Endothelial cell of umbilical vein (primary cell): ENCODE results near the gene FAS. TPM values are rescaled to one million over a fixed set of nuclear protein-coding genes. Genes with fewer than 3 reads are reported as not detected.

Source experiments
- BruUV-seq: library from RNA; stranded (reverse); fragments of 400-500 nt; replicated peaks from 2 replicates; lab custom pipeline; 2021; lab: Mats Ljungman, UMichigan
- CTCF ChIA-PET: fragments of 300-600, 350-600 bp; sonication (Branson Sonifier 250); formaldehyde crosslinking; loops from one replicate; lab custom pipeline; 2021; ENCODE audit warnings: antibody characterized with exemption, inconsistent platforms; lab: Charles Lee
- POLR2A ChIA-PET: fragments of 300-600, 350-600 bp; sonication (Branson Sonifier 250); formaldehyde crosslinking; loops from one replicate; lab custom pipeline; 2021; ENCODE audit warnings: antibody characterized with exemption, inconsistent platforms; lab: Charles Lee
- DNase-seq: peaks from one replicate; pipeline ENCODE4 v3.0.0-alpha.2; 2011; ENCODE audit warnings: low read depth, low spot score
- FAIRE-seq: peaks from 2 replicates; lab custom pipeline; 2011; peaks lifted over from hg19 to GRCh38; lab: Jason Lieb, UNC
- H2AFZ ChIP-seq: 2 replicates; pipeline ENCODE4 v1.6.0; 2012; ENCODE audit warnings: low read depth, low read length, control low read depth, inconsistent platforms
- H3K27ac ChIP-seq: 2 replicates; pipeline ENCODE4 v1.5.1; 2011; ENCODE audit warnings: low read depth, mild to moderate bottlenecking, control low read depth, low read length, moderate library complexity; ENCODE audit not compliant: insufficient read depth
- H3K27me3 ChIP-seq, 2 experiments: 2 replicates each; pipeline versions ENCODE4 v1.6.0 to v1.6.1; 2011; ENCODE audit warnings: low read length in 2 of 2, mixed read lengths in 1 of 2; ENCODE audit not compliant: control insufficient read depth in 2 of 2, insufficient read depth in 2 of 2
- H3K36me3 ChIP-seq, 2 experiments: 2 replicates in 1 of 2; 3 replicates in 1 of 2; pipeline ENCODE4 v1.5.1; 2011; ENCODE audit warnings: low read length in 2 of 2, mild to moderate bottlenecking in 1 of 2, moderate library complexity in 1 of 2; ENCODE audit not compliant: control insufficient read depth in 2 of 2, insufficient read depth in 2 of 2; ENCODE audit errors: extremely low read depth in 1 of 2
- H3K4me1 ChIP-seq: 3 replicates; pipeline ENCODE4 v1.5.1; 2011; ENCODE audit warnings: mild to moderate bottlenecking, low read length; ENCODE audit not compliant: control insufficient read depth, insufficient read depth; ENCODE audit errors: extremely low read depth
- H3K4me2 ChIP-seq: 2 replicates; pipeline ENCODE4 v1.6.1; 2011; ENCODE audit warnings: low read length, control low read depth, mixed read lengths; ENCODE audit not compliant: insufficient read depth
- H3K4me3 ChIP-seq, 3 experiments: fragments of 200-600 bp in 1 of 3; sonication (generic), shearing (Covaris generic) in 1 of 3; replicated peaks in 1 of 3; 2 replicates each; pipeline ENCODE4 v1.5.1; 2011 to 2016; ENCODE audit warnings: control low read depth in 3 of 3, low read length in 3 of 3, mild to moderate bottlenecking in 2 of 3, inconsistent platforms in 1 of 3, low read depth in 1 of 3, moderate library complexity in 1 of 3; ENCODE audit not compliant: insufficient read depth in 1 of 3
- H3K79me2 ChIP-seq: 2 replicates; pipeline ENCODE4 v1.6.0; 2012; ENCODE audit warnings: low read length, inconsistent platforms; ENCODE audit not compliant: control insufficient read depth, insufficient read depth
- H3K9ac ChIP-seq: replicated peaks from 2 replicates; pipeline ENCODE3; 2011; ENCODE audit warnings: low read length, control low read depth; ENCODE audit not compliant: insufficient read depth; ENCODE audit errors: extremely low read depth
- H3K9me1 ChIP-seq: replicated peaks from 3 replicates; pipeline ENCODE4 v1.6.0; 2011; ENCODE audit warnings: mild to moderate bottlenecking, low read length; ENCODE audit not compliant: control insufficient read depth, insufficient read depth; ENCODE audit errors: extremely low read depth
- H3K9me3 ChIP-seq: replicated peaks from 2 replicates; pipeline ENCODE4 v1.5.1; 2012; ENCODE audit warnings: low read length, inconsistent platforms; ENCODE audit not compliant: control insufficient read depth, insufficient read depth
- H4K20me1 ChIP-seq: replicated peaks from 2 replicates; pipeline ENCODE3; 2011; ENCODE audit warnings: mild to moderate bottlenecking, low read length; ENCODE audit not compliant: control insufficient read depth, insufficient read depth; ENCODE audit errors: extremely low read depth
- FOS ChIP-seq: IDR thresholded peaks from 2 replicates; pipeline ENCODE4 v1.6.1; 2011; ENCODE audit warnings: mild to moderate bottlenecking, low read length, moderate library complexity, borderline replicate concordance; ENCODE audit not compliant: insufficient read depth
- GATA2 ChIP-seq: IDR thresholded peaks from 2 replicates; pipeline ENCODE4 v1.7.0; 2011; ENCODE audit warnings: low read depth, mild to moderate bottlenecking, moderate library complexity, mixed read lengths, low read length; ENCODE audit not compliant: insufficient read length, insufficient read depth
- JUN ChIP-seq: IDR thresholded peaks from 2 replicates; pipeline ENCODE4 v1.6.1; 2011; ENCODE audit warnings: borderline replicate concordance, low read depth; ENCODE audit not compliant: insufficient read length, insufficient read depth
- MYC ChIP-seq: IDR thresholded peaks from one replicate; pipeline ENCODE4 v1.6.1; 2011; ENCODE audit warnings: mild to moderate bottlenecking, low read depth, low read length
- POLR2AphosphoS5 ChIP-seq: IDR thresholded peaks from 2 replicates; pipeline ENCODE4 v1.6.1; 2012; ENCODE audit warnings: low read depth, mild to moderate bottlenecking, control low read depth, low read length, moderate library complexity; ENCODE audit not compliant: insufficient read depth
- dilution Hi-C: fragments of 300-500 bp; cut with MboI; formaldehyde crosslinking; loops from one replicate; pipeline ENCODE4 v1.15.0; 2019; ENCODE audit warnings: low sequenced_read_pairs; ENCODE audit not compliant: extremely low pct_ligation_motif_present
- intact Hi-C: fragments of 100-400 bp; cut with micrococcal nuclease; formaldehyde crosslinking; loops from one replicate; pipeline ENCODE4 v1.10.0; 2022
- polyA plus RNA-seq, 4 experiments: library from polyadenylated mRNA; depleted of rRNA in 3 of 4; stranded (reverse) in 3 of 4; unstranded in 1 of 4; fragments of >200 nt; gene quantifications; 2 replicates each; pipeline versions ENCODE4 v1.2.1 to v1.2.3, GENCODE V29; 2011 to 2012; ENCODE audit warnings: missing spikeins in 1 of 4
- total RNA-seq: library from RNA; stranded (reverse); gene quantifications from 2 replicates; pipeline ENCODE4 v1.2.3, GENCODE V29; 2021
- TF ChIP-seq, protein P1 (sequence below), 2 donors: IDR thresholded peaks; 1 replicate in 1 of 2; 2 replicates in 1 of 2; pipeline ENCODE4 v1.5.1; 2011; ENCODE audit warnings: low read length in 2 of 2, mild to moderate bottlenecking in 2 of 2, moderate library complexity in 2 of 2, control low read depth in 1 of 2, inconsistent platforms in 1 of 2, low read depth in 1 of 2; ENCODE audit not compliant: insufficient read depth in 1 of 2; ENCODE audit errors: extremely low read depth in 1 of 2
- TF ChIP-seq, protein P2 (sequence below): IDR thresholded peaks from 2 replicates; pipeline ENCODE4 v1.6.1; 2011; ENCODE audit not compliant: insufficient read depth, insufficient read length

The FAS gene
- total and polyA plus RNA-seq, 2 donors (not counting 3 experiments of a cell fraction or from before 2014, with no cell fraction given): 2.0 to 6.1 TPM

DNA sequence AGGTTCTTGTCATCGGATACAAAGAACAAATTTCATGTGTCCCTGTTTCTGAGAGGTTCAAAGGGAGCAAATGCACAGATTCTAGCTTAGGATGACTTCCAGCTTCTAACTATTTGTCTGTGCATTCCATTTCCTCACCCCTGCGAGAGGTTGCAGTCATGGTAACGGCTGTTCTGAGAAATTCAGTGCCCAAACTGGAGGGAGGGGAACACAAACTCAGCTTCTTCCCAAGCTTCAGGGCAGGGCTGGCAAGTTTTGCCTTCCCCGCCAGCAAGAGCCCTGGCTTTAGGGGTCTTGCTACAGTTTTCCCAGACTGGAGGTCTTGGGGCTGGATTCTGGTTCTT lies 11.1 kb downstream of the FAS start:
- H3K4me2 ChIP-seq: no peak overlapping the region
- H3K27ac ChIP-seq: no peak overlapping the region
- no peaks in the 10 kb centered on the region for H3K79me2 ChIP-seq

More for the DNA sequence above, 11.1 kb downstream of the FAS start:
- FAIRE-seq (no peak), DNase-seq (no peak)
- TF ChIP-seq, protein P1, sequence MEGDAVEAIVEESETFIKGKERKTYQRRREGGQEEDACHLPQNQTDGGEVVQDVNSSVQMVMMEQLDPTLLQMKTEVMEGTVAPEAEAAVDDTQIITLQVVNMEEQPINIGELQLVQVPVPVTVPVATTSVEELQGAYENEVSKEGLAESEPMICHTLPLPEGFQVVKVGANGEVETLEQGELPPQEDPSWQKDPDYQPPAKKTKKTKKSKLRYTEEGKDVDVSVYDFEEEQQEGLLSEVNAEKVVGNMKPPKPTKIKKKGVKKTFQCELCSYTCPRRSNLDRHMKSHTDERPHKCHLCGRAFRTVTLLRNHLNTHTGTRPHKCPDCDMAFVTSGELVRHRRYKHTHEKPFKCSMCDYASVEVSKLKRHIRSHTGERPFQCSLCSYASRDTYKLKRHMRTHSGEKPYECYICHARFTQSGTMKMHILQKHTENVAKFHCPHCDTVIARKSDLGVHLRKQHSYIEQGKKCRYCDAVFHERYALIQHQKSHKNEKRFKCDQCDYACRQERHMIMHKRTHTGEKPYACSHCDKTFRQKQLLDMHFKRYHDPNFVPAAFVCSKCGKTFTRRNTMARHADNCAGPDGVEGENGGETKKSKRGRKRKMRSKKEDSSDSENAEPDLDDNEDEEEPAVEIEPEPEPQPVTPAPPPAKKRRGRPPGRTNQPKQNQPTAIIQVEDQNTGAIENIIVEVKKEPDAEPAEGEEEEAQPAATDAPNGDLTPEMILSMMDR (IDR thresholded peaks at IDR 0.05; ENCODE audit: extremely low read depth in 1 of 2, insufficient read depth in 1 of 2, low read depth in 1 of 2, low read length in 2 of 2): no peak
- TF ChIP-seq GATA2 (no peak), FOS (no peak), POLR2AphosphoS5 (no peak), JUN (no peak), MYC (no peak)
- TF ChIP-seq, protein P2, sequence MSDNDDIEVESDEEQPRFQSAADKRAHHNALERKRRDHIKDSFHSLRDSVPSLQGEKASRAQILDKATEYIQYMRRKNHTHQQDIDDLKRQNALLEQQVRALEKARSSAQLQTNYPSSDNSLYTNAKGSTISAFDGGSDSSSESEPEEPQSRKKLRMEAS: no peak
- no peaks in the 10 kb centered on the region for H4K20me1 ChIP-seq
- peaks cover 0 to 8% of the 10 kb centered on the region in 2 experiments for H3K27me3 ChIP-seq
- no peak overlapping the region for H2AFZ ChIP-seq
- no peaks in the 10 kb centered on the region for H3K36me3 ChIP-seq
- no TSS peak for BruUV-seq
- ChIA-PET CTCF (interaction anchor here (0.8 to 1.3 kb wide), 2 partner anchors 8 to 69 kb away, joined by 3 read pairs; no protein-coding TSS in a partner anchor), POLR2A (no interaction called here)
- intact Hi-C loops (no loop called here), dilution Hi-C loops (no loop called here)
- H3K9me3 ChIP-seq: no peaks in the 10 kb centered on the region
- H3K9me1 ChIP-seq: no peaks in the 10 kb centered on the region
- H3K9ac ChIP-seq: no peak overlapping the region
- no peak overlapping the region for H3K4me3 ChIP-seq
- peaks cover 14% of the 10 kb centered on the region for H3K4me1 ChIP-seq
